Measurements from ENCODE around the gene FNDC10.
A peak's percentile ranks its signal among the peaks of the same experiment; 100 is the strongest.
"Not testable (repeated sequence)": the region's sequence is repeated elsewhere in the genome, so short reads cannot be mapped to it uniquely, and the experiment has no call there.

Gene FNDC10

DNA sequence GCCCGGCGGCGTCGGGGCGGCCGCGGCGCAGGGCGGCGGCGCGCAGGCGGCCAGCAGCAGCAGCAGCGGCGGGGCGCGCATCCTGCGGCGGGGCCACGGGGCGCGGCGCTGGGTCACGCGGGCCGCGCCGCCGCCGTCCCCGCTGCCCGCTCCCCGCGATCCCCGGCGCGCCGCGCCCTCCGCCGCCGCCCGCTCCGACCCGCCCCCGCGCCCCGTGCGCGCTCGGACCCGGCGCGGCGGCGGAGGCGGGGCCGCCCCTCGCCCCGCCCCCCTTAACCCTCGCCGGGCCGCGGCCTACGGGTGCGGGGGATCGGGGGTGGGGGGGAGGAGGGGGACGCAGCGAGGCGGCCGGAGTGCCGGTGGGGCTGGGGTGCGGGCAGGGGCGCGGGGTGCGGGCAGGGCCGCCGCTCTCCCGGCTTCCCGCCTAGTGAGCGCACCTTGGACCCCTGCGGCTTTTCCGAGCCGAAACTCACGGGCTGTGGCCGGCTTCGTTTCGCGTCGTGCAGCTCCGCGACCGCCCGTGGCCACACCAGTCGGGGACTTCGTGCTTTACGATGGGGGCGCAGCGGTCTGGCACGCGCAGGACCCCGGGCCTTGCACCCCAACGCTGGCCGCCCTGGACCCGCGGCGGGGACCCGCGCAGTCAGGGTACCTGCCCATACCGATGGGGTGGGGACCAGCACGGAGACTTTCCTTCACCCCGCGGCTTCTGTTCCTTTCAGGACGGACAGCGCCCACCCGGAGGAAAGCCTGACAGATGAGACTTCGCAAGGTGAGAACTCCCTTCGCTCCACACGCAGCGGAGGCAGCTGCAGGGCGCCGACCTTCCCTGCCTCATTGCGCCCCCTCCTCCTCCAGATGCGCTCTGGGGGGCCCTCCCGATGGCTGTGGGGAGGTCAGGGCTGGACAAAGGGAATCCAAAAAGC is at the start of gene FNDC10:
FNDC10 (minus strand) TSS at position 201 of the 926 bp plus-strand sequence; CDS start at position 81, 120 bp downstream.
- no peak for DNase-seq (ENCODE audit: low spot score)

DNA sequence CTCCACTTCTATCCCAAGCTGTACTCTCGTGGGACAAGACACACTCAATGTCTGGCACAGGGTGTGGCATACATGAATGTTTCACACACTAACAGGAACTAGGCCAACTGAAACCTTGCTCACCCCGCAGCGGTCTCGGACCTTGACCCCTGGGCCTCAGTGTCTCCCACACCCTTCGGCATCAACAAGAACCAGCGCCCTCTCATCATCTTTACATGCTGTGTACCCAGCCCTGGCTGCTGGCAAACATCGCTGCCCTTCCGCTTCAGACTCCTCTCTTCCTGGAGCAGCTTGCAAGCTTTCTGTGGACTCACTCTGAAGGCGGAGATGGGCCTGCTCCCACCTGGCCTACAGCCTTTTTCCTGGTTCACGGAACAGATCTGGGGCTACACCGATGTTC is 48.3 kb upstream of the FNDC10 start:
- not testable (repeated sequence) for DNase-seq (ENCODE audit: low spot score)

DNA sequence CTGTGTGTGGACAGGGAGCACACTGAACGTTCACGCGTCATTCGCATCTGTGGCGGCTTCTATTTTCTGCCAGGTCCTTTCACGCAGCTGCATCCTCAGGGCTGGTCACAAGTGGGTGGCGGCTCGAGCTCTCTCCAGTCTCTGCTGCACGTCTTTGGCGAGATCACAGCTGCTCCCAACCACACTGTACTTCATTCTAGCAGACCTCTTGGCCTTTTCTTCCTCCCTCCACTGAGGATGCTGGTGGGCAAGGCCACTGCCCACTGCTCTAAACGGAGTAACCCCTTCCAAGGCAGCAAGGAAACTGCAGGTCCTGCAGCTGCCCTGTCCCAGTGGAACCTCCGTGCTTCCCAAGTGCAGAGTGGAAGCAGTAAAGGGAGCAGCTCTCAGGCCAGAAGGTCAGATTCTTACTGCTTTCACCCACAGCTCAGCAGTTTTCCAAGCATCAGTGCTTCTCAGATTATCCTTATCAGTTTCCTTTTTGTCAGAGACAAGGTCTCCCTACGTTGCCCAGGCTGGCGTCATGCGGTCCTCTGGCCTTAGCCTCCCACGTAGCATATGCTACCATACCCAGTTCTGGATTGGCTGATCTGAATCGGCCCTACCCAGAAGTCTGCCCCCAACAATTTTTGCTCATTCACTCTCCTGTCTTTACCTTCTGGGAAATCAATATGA is 47.8 kb upstream of the FNDC10 start:
- not testable (repeated sequence) for DNase-seq (ENCODE audit: low spot score)

DNA sequence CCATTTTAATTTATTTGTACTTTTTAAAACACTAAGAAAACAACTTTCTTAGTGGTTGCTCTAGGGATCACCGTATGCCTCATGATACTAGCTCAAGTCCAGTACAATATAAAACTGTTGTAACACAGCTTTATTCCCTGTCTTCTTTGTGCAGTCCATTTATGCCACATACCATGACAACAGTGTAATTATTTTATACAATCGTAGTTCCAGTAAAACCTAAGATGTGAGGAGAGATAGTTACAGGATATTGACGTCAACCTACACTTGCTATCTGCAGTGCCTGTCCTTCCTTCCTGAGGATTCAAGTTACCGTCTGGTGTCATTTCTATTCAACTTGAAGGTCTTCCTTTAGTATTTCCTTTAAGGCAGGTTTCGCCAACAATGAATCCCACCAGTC is 46.4 kb upstream of the FNDC10 start:
- not testable (repeated sequence) for DNase-seq (ENCODE audit: low spot score)

DNA sequence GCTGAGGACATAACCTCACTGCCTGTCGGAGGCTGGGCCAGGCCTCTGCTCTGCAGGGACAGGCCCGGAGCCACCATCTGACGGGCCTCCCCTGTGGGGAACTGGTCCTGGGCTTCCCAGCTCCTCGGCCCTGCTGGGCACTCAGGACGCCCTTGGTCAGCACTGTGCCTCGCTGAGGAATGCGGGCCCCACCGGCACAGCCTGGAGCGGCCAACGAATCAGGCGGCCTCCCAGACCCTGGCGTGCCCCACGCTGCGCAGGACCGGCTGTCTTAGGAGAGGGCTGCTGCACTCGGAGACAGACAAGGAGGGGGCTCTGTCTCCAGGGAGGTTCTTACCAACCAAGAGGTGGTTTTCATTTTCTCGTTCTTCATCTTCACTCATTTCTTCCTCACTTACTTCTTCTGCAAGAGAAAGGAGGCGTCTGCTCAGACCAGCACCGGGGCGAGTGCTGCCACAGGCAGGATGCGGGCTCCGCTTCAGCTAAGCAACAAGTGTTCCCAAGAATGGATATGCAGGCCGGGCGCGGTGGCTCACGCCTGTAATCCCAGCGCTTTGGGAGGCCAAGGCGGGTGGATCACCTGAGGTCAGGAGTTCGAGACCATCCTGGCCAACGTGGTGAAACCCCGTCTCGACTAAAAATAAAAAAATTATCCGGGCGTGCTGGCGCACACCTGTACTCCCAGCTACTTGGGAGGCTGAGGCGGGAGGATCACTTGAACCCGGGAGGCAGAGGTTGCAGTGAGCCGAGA is 41.0 kb upstream of the FNDC10 start:
- not testable (repeated sequence) for DNase-seq (ENCODE audit: low spot score)

DNA sequence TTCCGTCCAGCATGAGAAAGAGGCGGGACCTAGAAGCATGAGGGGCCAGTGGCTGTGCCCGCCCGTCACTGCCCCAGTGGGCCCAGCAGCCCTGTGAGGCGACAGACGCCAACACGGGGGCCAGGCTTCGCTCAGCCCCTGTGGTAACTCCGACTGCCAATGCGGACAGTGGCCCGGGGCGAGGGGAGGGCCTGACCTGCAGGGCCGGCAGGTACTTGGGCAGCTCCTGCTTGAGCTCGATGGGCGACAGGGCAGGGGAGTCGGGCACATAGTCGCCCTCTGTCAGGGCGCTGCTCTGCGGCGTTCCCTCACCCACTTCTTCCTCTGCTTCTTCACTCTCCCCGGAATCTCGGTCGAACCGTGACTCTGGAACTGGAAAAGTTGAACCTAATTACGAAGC is 40.1 kb upstream of the FNDC10 start:
- DNase-seq (ENCODE audit: low spot score), result not testable (repeated sequence)

DNA sequence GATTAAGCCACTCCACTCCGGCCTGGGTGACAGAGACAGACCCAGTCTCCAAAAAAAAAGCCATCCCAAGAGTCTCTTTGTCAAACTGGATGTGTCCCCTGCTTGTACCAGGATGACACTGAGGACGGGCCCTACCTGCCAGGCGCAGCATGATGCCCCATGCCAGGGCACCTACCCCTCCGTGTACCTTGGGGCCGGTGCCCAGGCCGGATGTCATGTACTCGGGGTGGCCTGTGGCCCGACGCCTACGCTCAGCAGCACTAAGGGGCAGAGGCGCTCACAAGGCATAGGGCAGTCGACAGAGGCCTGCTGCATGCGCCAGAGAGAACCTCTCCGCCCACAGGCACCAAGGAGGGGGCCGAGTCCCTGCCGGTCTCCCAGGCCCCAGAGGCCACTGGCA is 39.4 kb upstream of the FNDC10 start:
- not testable (repeated sequence) for DNase-seq (ENCODE audit: low spot score)

DNA sequence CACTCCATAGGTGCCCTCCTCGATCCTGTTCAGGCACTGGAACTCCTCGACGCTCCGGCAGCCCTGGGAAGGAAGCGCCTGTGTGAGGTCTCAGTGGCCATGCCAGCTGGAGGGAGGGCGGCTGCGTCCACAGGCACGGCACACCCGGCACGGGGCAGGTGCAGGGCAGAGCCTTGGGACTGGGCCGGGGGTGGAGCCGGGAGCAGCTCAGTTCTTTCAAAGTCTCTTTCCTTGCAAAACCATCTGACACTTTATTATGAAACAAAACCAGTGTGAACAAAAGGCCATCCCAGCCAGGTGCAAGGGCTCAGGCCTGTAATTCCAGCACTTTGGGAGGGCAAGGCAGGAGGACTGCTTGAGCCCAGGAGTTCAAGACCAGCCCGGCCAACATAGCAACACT is 38.6 kb upstream of the FNDC10 start:
- not testable (repeated sequence) for DNase-seq (ENCODE audit: low spot score)

DNA sequence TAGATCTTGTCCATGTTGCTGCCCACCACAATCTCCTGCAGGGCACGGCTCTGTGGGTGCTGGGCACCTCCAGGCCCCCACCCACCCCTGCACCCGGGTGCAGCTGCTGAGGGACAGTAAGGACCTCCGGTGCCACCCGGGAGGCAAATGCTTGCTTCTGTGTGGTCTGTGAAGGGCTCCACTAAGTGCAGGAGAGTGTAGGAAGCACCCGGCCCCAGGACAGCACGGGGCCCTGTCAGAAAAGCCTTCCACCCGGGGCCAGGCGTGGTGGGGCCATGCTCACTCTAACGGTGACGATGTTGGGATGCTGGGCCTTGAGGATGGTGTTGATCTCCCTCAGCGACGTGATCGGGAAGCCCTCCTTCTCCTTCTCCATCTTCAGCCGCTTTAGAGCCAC is 37.5 kb upstream of the FNDC10 start:
- DNase-seq (ENCODE audit: low spot score), result not testable (repeated sequence)

DNA sequence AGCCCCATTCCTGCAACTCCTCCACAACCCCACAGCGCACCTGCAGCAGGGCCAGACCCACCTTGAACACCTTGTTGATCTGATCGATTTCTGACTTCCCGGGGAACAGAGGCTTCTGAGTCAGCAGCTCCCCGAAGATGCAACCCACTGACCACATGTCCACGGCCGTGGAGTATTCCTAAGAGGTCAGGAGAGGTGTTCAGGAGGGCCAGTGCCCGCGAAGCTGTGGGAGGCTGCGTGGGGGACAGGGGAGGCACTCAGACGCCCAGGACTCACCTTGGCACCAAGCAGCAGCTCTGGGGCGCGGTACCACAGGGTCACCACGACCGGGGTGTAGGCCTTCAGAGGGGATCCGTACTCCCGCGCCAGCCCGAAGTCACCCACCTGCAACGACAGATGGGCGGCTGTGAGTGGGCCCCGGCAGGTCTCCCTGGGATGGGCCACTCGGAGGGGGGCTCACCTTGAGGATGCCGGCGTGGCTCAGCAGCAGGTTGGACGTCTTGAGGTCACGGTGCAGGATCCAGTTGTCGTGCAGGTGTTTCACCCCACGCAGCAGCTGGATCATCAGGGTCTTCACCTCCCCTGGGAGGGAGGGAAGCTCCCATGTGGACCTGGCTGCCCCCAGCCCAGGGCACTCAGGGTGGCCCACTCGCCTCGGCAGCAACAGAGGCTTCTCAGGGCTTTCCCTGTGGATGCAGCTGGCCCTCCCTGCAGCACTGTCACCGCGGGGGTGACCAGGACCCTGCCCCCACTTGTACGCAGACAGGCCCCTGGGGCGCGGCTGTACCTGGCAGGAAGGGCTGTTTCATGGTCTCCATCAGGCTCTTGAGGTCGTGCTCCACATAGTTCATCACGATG is 36.9 kb upstream of the FNDC10 start:
- DNase-seq (ENCODE audit: low spot score), result not testable (repeated sequence)

DNA sequence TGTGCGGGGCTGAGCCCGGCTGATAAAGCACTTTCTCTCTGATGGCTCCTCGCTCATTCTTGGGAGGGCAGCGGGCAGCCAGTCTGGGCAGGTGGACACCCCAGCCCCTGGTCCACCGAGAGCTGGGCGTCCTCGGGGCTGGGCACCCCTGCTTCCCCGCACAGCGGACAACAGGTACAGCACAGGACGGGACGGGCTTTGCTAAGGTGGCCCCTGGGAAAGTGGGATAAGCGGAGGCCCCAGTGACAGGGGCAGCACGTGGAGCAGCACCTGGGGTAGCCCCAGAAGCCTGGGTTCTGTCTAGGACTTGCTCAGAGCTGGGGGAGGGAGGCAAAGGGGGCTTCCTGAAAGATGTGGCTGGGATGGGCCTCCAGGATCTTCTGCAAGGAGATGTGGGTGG is 34.7 kb upstream of the FNDC10 start:
- DNase-seq (ENCODE audit: low spot score), result not testable (repeated sequence)

DNA sequence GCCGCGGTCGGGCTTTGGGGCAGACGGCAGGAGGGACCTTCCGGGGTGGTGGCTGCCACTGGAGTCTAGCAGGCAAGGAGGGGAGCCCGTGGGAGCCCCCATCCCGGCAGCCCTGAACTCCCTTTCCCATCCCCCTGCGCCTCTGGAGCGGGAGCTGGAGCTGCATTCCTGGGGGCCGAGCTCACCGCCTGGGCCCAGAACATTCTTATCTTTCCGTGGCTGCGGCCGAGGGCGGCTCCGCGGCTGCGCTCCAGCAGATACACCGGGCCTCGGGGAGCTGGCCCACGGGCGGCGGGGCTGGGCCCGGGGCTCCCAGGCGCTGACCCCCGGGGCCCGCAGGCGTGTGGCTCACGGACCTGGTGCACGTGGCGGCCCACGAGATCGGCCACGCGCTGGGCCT is 33.5 kb upstream of the FNDC10 start:
- not testable (repeated sequence) for DNase-seq (ENCODE audit: low spot score)

DNA sequence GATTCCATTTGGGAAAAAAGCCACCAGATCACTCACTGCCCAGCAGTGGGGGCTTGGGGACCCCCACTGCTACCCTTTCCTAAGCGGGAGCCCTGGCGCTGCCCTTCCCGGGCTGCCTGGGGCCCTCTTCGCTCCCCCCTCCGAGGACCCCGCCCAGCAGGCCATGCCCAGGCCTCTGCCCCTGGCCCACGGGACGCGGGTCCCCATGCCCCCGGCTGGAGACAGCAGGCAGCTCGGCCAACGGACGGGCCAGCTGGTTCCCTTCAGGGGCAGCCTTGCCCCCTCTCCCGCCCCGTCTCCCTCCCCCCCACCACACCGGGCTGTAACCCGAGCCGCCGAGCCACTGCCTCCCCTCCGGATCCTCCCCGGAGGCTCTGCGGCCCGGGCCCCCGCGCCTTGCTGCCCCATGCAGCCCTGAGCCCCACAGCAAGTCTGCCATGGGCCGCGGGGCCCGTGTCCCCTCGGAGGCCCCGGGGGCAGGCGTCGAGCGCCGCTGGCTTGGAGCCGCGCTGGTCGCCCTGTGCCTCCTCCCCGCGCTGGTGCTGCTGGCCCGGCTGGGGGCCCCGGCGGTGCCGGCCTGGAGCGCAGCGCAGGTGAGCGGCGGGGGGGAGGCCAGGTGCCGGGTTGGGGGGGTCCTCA is 32.0 kb upstream of the FNDC10 start, which contains the start of gene MMP23B:
MMP23B (plus strand) TSS at position 392 of the 639 bp plus-strand sequence; CDS start at position 438, 46 bp downstream.
- no peak for DNase-seq (ENCODE audit: low spot score)

DNA sequence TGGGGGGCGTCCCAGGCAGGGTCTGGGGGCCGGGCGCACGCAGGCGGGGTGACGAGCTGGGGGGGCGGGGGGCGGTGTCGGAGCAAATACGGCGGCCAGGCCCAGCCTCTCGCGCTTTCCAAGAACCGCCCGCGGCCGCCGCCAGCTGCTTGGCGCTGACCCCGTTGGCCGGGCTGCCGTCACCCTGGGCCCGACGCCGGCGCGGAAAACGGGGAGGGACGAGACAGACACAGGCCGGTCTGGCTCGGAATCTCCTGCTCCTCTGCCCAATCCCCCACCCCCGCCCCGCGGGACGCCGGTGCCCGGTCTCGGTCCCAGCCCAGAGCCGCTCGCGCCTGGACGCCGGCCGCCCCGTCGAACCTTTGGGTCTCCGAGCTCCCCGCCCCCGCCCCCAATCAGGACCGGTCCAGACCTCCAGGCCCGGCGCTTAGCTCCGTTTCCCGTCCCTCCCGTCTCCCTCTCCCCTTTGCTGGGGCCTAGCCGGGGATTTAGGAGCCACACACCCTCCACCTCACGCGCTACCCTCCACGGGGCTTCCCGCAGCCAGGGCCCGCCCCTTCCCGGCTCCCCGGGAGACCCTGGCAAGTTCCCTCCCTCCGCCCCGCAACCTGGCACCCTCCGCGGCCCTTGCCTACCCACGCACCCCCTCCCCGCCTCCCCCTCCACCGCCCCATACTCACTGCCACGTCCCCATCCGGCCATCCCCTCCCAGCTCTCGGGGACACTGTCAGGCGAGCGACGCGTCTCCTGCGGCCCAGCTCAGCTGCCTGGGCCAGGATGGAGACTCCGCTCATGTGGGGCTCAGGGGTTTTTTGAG is 31.2 kb upstream of the FNDC10 start:
- DNase-seq (ENCODE audit: low spot score), result no peak

DNA sequence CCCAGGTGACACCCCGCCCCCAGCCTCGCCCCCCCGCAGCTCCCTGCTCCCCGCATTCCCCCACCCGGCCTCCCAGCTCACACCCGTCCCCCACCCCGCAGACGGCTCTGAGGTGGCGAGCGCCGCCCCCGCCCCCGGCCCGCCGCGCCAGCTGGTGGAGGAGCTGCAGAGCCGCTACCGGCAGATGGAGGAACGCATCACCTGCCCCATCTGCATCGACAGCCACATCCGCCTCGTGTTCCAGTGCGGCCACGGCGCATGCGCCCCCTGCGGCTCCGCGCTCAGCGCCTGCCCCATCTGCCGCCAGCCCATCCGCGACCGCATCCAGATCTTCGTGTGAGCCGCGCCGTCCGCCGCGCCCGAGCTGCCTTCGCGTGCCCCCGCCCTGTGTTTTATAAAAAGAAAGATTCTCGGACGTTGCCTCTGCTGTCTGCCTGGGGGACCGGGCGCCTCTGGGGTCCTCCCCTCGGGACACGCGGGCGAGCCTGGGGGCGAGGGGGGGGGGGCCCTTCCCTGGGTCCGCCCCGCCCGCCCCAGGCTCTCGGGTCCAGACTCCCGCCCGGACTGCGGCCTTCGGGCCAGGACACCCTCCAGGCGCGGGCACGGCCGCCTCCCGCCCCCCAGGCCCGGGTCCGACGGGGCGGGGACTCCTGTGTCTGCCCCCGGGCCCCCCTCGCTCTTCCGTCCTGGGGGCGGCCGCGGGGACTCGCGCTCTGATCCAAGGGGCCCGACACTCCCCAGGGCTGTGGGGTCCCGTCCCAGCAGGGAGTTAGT is 30.4 kb upstream of the FNDC10 start:
- DNase-seq (ENCODE audit: low spot score), result peak; percentile 42

DNA sequence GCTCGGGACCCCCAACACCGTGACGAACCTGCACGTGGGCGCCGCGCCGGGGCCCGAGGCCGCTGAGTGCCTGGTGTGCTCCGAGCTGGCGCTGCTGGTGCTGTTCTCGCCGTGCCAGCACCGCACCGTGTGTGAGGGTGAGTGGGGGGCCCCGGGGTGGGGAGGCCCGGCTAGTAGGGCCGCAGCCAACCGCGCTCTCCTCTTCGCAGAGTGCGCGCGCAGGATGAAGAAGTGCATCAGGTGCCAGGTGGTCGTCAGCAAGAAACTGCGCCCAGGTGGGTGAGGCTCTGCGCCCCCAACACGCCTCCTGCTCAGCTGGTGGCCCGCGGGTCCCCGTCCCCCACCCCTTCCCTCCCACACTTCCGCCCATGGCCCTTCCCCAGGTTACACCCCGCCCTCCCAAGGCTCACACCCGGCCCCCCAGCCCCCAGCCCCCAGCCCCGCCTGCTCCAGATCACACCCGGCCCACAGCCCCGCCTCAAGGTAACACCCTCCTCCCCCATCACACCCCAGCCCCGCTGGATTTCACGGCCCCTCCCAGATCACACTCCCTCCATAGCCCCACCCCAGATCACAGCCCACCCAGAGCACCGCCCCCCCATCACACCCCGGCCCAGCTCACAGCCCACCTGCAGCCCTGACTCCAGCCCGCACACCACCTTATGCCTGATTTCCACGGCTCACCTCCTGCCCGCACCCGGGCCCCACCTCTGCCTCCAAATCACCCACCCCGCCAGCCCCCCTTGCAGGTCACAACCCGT is 29.7 kb upstream of the FNDC10 start:
- DNase-seq (ENCODE audit: low spot score), result no peak

DNA sequence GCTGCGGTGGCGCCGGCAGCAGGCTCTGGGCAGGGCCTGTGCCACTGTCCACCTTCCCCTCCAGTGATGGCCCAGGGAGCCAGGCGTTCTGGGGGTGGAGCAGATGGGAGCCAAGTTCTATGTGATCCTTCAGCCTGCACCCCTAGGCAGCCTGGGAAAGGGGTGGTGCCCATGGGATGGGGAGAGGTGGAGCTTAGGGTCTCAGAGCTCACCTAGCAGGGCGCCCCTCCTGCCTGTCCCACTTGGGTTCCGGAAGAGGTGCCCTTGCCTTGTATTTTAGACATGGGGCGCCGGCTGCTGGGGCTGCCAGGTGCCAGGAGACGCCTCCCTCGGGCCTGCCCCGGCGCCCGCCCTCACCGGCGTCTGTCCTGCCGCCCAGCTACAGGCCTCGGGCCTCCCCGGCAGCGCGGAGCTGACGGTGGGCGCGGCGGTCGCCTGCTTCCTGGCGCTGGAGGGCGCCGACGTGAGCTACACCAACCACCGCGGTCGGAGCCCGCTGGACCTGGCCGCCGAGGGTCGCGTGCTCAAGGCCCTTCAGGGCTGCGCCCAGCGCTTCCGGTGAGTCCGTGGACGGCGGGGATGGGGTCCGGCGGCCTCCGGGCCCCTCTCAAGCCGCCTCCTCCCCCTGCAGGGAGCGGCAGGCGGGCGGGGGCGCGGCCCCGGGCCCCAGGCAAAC is 29.0 kb upstream of the FNDC10 start:
- no peak for DNase-seq (ENCODE audit: low spot score)
